ENCODE results near the gene SLC5A8.

Gene SLC5A8

DNA sequence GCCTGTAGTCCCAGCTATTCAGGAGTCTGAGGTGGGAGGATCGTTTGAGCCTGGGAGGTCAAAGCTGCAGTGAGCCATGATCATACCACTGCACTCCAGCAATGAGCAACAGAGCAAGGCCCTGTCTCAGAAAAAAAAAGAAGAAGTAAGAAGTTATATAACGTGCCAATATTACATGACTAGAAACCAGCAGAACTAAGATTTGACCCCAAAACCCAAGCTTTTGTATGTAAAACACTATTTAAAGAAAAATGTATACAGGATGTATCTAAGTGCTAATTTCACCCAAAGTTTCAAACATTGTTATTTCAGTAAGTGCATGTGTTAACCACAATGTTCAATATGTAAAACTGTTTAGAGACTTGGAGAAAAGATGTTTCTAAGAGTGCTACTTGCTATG, 94.7 kb downstream of the SLC5A8 start:
- no peak for DNase-seq
- H3K4me1 Mint-ChIP-seq (ENCODE audit: low read depth) = no peaks in the 10 kb centered on the region
- no peak overlapping the region for H3K4me3 Mint-ChIP-seq
- no peaks in the 10 kb centered on the region for H3K9me3 Mint-ChIP-seq
- no peaks in the 10 kb centered on the region for H3K27me3 Mint-ChIP-seq
- no peak overlapping the region for H3K27ac Mint-ChIP-seq
- no peaks in the 10 kb centered on the region for H3K36me3 Mint-ChIP-seq (ENCODE audit: low read depth)

DNA sequence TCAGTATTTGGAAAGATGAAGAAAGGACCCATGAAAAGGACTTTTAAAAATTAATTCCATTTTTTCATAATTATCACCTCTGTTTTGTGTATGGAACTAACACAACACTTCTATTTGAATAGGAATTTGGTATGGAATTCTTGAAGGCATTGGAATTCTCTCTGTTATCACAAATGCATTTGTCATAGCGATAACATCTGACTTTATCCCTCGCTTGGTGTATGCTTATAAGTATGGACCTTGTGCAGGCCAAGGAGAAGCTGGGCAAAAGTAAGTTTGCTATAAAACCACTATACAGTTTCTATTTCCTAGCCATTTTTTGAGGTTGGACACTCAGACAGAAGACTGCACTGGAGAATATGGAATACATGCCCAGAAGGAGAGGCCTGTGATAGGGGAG, 98.6 kb downstream of the SLC5A8 start:
- Mint-ChIP-seq H3K27me3 (no peaks in the 10 kb centered on the region), H3K36me3 (ENCODE audit: low read depth) (no peaks in the 10 kb centered on the region), H3K4me1 (ENCODE audit: low read depth) (no peaks in the 10 kb centered on the region), H3K9me3 (no peaks in the 10 kb centered on the region), H3K4me3 (no peak overlapping the region), H3K27ac (no peak overlapping the region)
- DNase-seq = no peak

DNA sequence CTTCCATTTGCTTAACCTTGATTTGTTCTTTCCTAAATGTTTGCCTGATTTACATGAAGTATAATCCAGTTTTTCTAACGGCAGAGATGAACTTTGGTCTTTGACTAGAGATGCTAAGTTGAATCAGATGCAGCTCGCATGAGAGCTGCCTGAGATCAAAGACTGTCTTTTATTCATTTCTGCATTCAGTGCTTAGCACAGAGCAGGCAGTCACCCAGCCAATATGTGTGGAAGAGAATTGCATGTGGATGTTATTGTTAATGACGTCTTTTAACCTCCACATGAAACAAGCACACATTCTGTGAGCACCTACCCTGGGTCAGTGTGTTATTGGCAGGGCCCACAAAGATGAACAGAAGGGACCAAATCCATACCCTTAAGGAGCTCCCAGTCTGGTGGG, 99.2 kb downstream of the SLC5A8 start:
- H3K9me3 Mint-ChIP-seq = no peaks in the 10 kb centered on the region

DNA sequence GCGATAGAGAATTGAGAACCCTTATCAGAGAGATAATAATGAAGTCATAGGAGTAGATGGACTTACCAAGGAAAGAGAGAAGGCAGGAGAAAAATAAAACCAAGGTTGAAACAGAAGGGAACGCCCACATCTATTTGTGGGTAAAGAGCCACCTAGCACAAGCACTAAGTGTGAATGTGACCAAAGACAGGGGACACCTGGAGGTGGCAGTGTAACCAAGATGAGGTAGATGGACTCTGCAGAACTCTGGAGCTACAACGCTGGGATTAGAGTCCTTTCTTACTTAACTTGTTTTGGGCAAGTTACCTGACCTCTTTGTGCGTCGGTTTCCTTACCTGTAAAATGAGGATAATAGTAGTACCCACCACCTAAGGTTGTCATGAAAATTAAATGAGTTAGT, 101.9 kb downstream of the SLC5A8 start:
- Mint-ChIP-seq H3K4me3 (no peak overlapping the region), H3K4me1 (ENCODE audit: low read depth) (no peaks in the 10 kb centered on the region), H3K27ac (no peak overlapping the region), H3K36me3 (ENCODE audit: low read depth) (no peaks in the 10 kb centered on the region), H3K9me3 (peaks cover 7% of the 10 kb centered on the region), H3K27me3 (no peaks in the 10 kb centered on the region)
- DNase-seq = no peak

More for the DNA sequence above, 99.2 kb downstream of the SLC5A8 start:
- Mint-ChIP-seq H3K4me3 (no peak overlapping the region), H3K4me1 (ENCODE audit: low read depth) (no peaks in the 10 kb centered on the region), H3K27me3 (no peaks in the 10 kb centered on the region), H3K27ac (no peak overlapping the region), H3K36me3 (ENCODE audit: low read depth) (no peaks in the 10 kb centered on the region)
- DNase-seq = no peak

DNA sequence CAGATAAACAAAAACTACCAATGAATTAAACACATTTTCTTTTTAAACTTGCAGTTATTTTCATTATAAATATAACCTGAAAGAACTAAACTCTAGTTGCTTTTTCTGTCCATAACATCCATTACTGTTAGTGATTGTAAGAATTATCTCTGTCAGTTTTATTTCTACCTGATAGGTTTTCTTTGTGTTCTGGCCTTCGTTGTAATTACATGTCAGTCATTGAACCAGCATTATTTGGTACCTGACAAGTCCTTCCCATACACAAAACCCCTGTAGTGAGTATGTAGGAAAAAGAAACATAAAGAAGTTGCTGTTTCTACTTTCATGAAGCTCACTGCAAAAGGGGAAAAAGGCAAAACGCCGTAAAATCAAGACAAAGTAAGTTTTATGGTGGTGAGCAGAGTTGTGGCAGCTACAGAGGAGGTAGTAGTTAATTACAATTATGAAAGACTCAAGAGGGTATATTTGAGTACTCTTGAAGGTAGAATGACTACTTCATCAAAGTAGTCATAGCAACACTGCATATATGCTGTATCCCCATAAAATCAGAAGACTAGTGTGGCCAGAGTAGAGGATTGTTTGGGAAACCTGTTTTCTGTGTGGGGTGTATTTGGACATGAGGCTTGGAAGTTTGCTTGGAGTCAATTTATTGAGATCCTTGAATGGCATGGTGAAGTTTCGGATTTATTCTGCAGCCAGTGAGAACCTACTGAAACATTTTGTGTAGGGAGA, 102.8 kb downstream of the SLC5A8 start:
- no peak overlapping the region for H3K27ac Mint-ChIP-seq
- no peaks in the 10 kb centered on the region for H3K27me3 Mint-ChIP-seq
- H3K4me3 Mint-ChIP-seq = no peak overlapping the region
- no peaks in the 10 kb centered on the region for H3K36me3 Mint-ChIP-seq (ENCODE audit: low read depth)
- H3K4me1 Mint-ChIP-seq (ENCODE audit: low read depth) = no peaks in the 10 kb centered on the region
- H3K9me3 Mint-ChIP-seq = peaks cover 7% of the 10 kb centered on the region
- DNase-seq = no peak
